ENCODE results near the gene FAM20C.

DNA sequence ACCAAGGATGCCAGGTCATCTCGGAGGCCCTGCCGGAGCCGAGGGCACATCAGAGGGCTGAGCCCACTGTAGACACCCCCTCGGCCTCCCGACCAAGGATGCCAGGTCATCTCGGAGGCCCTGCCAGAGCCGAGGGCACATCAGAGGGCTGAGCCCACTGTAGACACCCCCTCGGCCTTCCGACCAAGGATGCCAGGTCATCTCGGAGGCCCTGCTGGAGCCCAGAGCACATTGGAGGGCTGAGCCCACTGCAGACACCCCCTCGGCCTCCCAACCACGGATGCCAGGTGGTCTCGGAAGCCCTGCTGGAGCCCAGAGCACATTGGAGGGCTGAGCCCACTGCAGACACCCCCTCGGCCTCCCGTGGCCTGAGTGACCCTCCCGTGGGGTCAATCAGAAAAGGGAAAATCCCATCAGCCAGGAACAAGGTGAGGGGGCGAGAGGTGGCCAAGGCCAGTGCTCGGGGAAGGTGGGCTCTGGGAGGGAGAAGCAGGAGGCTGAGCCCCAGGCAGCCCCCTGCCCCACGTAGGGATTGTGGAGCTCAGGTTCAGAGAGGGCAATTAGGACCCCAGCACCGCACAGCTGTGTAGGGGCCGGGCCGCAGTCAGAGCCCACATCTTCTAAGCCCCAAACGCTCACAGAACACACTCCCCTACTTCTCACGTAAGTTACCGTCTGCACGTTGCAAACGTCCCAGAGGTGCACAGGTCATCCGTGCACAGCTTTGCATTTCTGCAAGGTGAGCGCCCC, 60.0 kb downstream of the FAM20C start:
- TF ChIP-seq, protein P1, sequence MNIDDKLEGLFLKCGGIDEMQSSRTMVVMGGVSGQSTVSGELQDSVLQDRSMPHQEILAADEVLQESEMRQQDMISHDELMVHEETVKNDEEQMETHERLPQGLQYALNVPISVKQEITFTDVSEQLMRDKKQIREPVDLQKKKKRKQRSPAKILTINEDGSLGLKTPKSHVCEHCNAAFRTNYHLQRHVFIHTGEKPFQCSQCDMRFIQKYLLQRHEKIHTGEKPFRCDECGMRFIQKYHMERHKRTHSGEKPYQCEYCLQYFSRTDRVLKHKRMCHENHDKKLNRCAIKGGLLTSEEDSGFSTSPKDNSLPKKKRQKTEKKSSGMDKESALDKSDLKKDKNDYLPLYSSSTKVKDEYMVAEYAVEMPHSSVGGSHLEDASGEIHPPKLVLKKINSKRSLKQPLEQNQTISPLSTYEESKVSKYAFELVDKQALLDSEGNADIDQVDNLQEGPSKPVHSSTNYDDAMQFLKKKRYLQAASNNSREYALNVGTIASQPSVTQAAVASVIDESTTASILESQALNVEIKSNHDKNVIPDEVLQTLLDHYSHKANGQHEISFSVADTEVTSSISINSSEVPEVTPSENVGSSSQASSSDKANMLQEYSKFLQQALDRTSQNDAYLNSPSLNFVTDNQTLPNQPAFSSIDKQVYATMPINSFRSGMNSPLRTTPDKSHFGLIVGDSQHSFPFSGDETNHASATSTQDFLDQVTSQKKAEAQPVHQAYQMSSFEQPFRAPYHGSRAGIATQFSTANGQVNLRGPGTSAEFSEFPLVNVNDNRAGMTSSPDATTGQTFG (tag by site-specific recombination; IDR thresholded peaks at IDR 0.05; ENCODE audit: borderline replicate concordance), result no peak
- TF ChIP-seq ZBTB8A (tag by site-specific recombination; IDR thresholded peaks at IDR 0.05) (no peak), KLF9 (tag by site-specific recombination; IDR thresholded peaks at IDR 0.05; ENCODE audit: low read depth) (no peak), FEZF1 (tag by site-specific recombination; IDR thresholded peaks at IDR 0.05) (no peak), CTCF (tag by site-specific recombination; IDR thresholded peaks at IDR 0.05) (no peak), ZNF274 (IDR thresholded peaks at IDR 0.05; ENCODE audit: low read length) (no peak), ZNF274 (tag by site-specific recombination; IDR thresholded peaks at IDR 0.05; ENCODE audit: borderline replicate concordance) (no peak), ZNF530 (tag by site-specific recombination; IDR thresholded peaks at IDR 0.05; ENCODE audit: low read depth) (no peak), KLF16 (tag by site-specific recombination; IDR thresholded peaks at IDR 0.05) (no peak)
